Measurements from ENCODE around the gene GABRA4.
A peak's percentile ranks its signal among the peaks of the same experiment; 100 is the strongest.

Gene GABRA4

GRCh38 chr4:46979726-46980125, 13.7 kb downstream of the GABRA4 start:
- TF ChIP-seq CTCF (IDR thresholded peaks at IDR 0.05; ENCODE audit: low read length, missing control alignments): no peak
- H3K4me3 ChIP-seq (replicated peaks; ENCODE audit: low read depth, low read length): no peak overlapping the region
- no peak for DNase-seq (ENCODE audit: low read depth)

- no peak for DNase-seq (ENCODE audit: low read depth)
Measured at GRCh38 chr4:46979283-46979682, 14.1 kb downstream of the GABRA4 start.

GRCh38 chr4:46977245-46977644, 16.1 kb downstream of the GABRA4 start:
- TF ChIP-seq CTCF (IDR thresholded peaks at IDR 0.05; ENCODE audit: low read length, missing control alignments): no peak
- DNase-seq (ENCODE audit: low read depth): no peak
- no peak overlapping the region for H3K4me3 ChIP-seq (replicated peaks; ENCODE audit: low read depth, low read length)

More at GRCh38 chr4:46979283-46979682, 14.1 kb downstream of the GABRA4 start:
- H3K4me3 ChIP-seq (replicated peaks; ENCODE audit: low read depth, low read length): no peak overlapping the region
- TF ChIP-seq CTCF (IDR thresholded peaks at IDR 0.05; ENCODE audit: low read length, missing control alignments): no peak

GRCh38 chr4:46975812-46976553, 17.4 kb downstream of the GABRA4 start:
- TF ChIP-seq CTCF (IDR thresholded peaks at IDR 0.05; ENCODE audit: low read length, missing control alignments): no peak
- DNase-seq (ENCODE audit: low read depth): peak; percentile 7
- no peak overlapping the region for H3K4me3 ChIP-seq (replicated peaks; ENCODE audit: low read depth, low read length)

GRCh38 chr4:46974891-46975543, 18.4 kb downstream of the GABRA4 start:
- TF ChIP-seq CTCF (IDR thresholded peaks at IDR 0.05; ENCODE audit: low read length, missing control alignments): no peak
- H3K4me3 ChIP-seq (replicated peaks; ENCODE audit: low read depth, low read length): no peak overlapping the region
- no peak for DNase-seq (ENCODE audit: low read depth)

GRCh38 chr4:46968847-46969246, 24.5 kb downstream of the GABRA4 start:
- no peak overlapping the region for H3K4me3 ChIP-seq (replicated peaks; ENCODE audit: low read depth, low read length)
- DNase-seq (ENCODE audit: low read depth): no peak
- TF ChIP-seq CTCF (IDR thresholded peaks at IDR 0.05; ENCODE audit: low read length, missing control alignments): no peak

Data from fibroblast of pulmonary artery (primary cell).